Tibial nerve (tissue), 3 donors: ENCODE data around the gene DEGS2.

Source experiments
- POLR2A ChIP-seq, 2 donors: fragments of 450-650 bp; IDR thresholded peaks; one replicate each; pipeline ENCODE4 v1.6.1; 2017; ENCODE audit warnings: antibody characterized with exemption in 2 of 2, mild to moderate bottlenecking in 2 of 2, moderate library complexity in 2 of 2
- TF ChIP-seq, protein P1 (sequence below), 5 experiments: fragments of 200-600 bp in 3 of 5; fragments of 450-650 bp in 2 of 5; sonication (generic) in 3 of 5; IDR thresholded peaks; one replicate each; pipeline ENCODE4 v1.5.1; 2016 to 2019; ENCODE audit warnings: antibody characterized with exemption in 5 of 5, mild to moderate bottlenecking in 3 of 5, moderate library complexity in 2 of 5

DNA sequence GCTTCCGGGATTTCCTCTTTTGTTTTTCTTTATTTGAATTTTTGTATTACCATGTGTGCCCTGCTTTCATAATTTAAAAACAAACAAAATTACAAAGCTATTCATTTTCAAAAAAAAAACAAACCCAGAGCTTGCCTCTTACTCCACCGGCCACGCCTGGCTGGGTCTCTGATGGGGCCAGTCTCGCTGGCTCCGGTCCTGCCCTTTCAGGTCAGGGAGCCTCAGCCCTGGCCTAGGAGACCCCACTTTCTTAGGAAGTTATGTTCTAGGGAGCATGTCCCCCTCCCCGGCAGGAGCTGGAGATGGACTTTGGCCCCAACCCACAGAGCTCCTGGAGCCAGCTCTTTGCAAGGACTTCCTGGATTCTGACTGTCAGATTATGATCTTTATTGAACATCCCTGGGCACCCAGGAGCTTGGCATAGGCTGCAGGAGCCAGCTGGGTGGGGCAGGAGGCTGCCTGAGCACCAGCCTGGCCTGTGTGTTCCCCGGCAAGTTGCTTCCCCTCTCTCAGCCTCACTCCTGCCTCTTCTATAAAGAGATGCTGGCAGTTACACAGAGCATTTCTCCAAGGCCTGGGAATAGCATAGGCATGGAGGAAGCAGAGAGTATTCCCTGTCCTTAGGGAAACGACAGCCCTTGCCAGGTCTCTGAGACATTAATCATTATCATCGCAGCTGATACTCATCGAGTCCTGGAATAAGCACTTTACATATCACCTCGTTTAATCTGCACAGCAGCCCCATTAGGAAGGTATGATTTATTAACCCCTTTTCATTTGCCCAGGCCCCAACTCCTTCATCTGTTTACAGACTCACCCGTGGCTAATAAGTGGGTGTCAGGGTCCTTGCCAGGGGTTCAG lies 3.5 kb downstream of the DEGS2 start:
- TF ChIP-seq, protein P1, sequence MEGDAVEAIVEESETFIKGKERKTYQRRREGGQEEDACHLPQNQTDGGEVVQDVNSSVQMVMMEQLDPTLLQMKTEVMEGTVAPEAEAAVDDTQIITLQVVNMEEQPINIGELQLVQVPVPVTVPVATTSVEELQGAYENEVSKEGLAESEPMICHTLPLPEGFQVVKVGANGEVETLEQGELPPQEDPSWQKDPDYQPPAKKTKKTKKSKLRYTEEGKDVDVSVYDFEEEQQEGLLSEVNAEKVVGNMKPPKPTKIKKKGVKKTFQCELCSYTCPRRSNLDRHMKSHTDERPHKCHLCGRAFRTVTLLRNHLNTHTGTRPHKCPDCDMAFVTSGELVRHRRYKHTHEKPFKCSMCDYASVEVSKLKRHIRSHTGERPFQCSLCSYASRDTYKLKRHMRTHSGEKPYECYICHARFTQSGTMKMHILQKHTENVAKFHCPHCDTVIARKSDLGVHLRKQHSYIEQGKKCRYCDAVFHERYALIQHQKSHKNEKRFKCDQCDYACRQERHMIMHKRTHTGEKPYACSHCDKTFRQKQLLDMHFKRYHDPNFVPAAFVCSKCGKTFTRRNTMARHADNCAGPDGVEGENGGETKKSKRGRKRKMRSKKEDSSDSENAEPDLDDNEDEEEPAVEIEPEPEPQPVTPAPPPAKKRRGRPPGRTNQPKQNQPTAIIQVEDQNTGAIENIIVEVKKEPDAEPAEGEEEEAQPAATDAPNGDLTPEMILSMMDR (IDR thresholded peaks at IDR 0.05): no peak
- no peak for TF ChIP-seq POLR2A (IDR thresholded peaks at IDR 0.05)
